ENCODE measurements around the gene ARID4A. TPM values are rescaled to one million over a fixed set of nuclear protein-coding genes. Genes with fewer than 3 reads are reported as not detected.
A peak's percentile ranks its signal among the peaks of the same experiment; 100 is the strongest.
"Not testable (repeated sequence)": the region's sequence is repeated elsewhere in the genome, so short reads cannot be mapped to it uniquely, and the experiment has no call there.

The ARID4A gene
- total RNA-seq, 1 experiment from 2014 or later: 37.9 TPM

- no peaks in the 10 kb centered on the region for H3K9me3 ChIP-seq (ENCODE audit: low read length)
- DNase-seq: no peak
- no peak overlapping the region for H3K9ac ChIP-seq (ENCODE audit: low read length)
- peaks cover 75% of the 10 kb centered on the region for H3K36me3 ChIP-seq (ENCODE audit: insufficient read depth, low read length)
- H3K79me2 ChIP-seq (ENCODE audit: low read length): peaks cover 49% of the 10 kb centered on the region
- H3K4me2 ChIP-seq (ENCODE audit: low read depth, low read length, poor library complexity, severe bottlenecking): no peak overlapping the region
- no peaks in the 10 kb centered on the region for H4K20me1 ChIP-seq (ENCODE audit: insufficient read depth, low read depth, low read length)
- H3K27ac ChIP-seq (ENCODE audit: low read length): no peak overlapping the region
- H3K4me1 ChIP-seq (ENCODE audit: low read length): peaks cover 22% of the 10 kb centered on the region
- no peak overlapping the region for H2AFZ ChIP-seq (ENCODE audit: low read length)
- H3K4me3 ChIP-seq (ENCODE audit: low read length): no peak overlapping the region
- H3K27me3 ChIP-seq (ENCODE audit: low read length): no peaks in the 10 kb centered on the region
- H3K9me2 ChIP-seq (replicated peaks; ENCODE audit: insufficient read depth, low read length): no peaks in the 10 kb centered on the region
These were observed 28.7 kb downstream of the ARID4A start for GRCh38 chr14:58327019-58327418.

- Histone ChIP-seq H3K4me1 (ENCODE audit: low read length) (peaks cover 22% of the 10 kb centered on the region), H3K79me2 (ENCODE audit: low read length) (peaks cover 65% of the 10 kb centered on the region), H2AFZ (ENCODE audit: low read length) (no peak overlapping the region), H3K9ac (ENCODE audit: low read length) (peak overlapping the region; percentile 11), H3K4me3 (ENCODE audit: low read length) (peak overlapping the region; percentile 35), H3K27me3 (ENCODE audit: low read length) (no peaks in the 10 kb centered on the region), H3K27ac (ENCODE audit: low read length) (peak overlapping the region; percentile 42), H3K9me2 (replicated peaks; ENCODE audit: insufficient read depth, low read length) (no peaks in the 10 kb centered on the region), H4K20me1 (ENCODE audit: insufficient read depth, low read depth, low read length) (no peaks in the 10 kb centered on the region), H3K36me3 (ENCODE audit: insufficient read depth, low read length) (peaks cover 66% of the 10 kb centered on the region), H3K4me2 (ENCODE audit: low read depth, low read length, poor library complexity, severe bottlenecking) (peak overlapping the region; percentile 48), H3K9me3 (ENCODE audit: low read length) (no peaks in the 10 kb centered on the region)
- DNase-seq: peak; percentile 97
These were observed 32.8 kb downstream of the ARID4A start for GRCh38 chr14:58331111-58331510.

- H3K36me3 ChIP-seq (ENCODE audit: insufficient read depth, low read length): peaks cover 58% of the 10 kb centered on the region
- no peak overlapping the region for H3K27ac ChIP-seq (ENCODE audit: low read length)
- DNase-seq: no peak
- no peaks in the 10 kb centered on the region for H4K20me1 ChIP-seq (ENCODE audit: insufficient read depth, low read depth, low read length)
- H2AFZ ChIP-seq (ENCODE audit: low read length): no peak overlapping the region
- H3K4me2 ChIP-seq (ENCODE audit: low read depth, low read length, poor library complexity, severe bottlenecking): no peak overlapping the region
- H3K27me3 ChIP-seq (ENCODE audit: low read length): no peaks in the 10 kb centered on the region
- H3K9me2 ChIP-seq (replicated peaks; ENCODE audit: insufficient read depth, low read length): no peaks in the 10 kb centered on the region
- no peaks in the 10 kb centered on the region for H3K9me3 ChIP-seq (ENCODE audit: low read length)
- no peak overlapping the region for H3K4me3 ChIP-seq (ENCODE audit: low read length)
- no peak overlapping the region for H3K9ac ChIP-seq (ENCODE audit: low read length)
- peaks cover 68% of the 10 kb centered on the region for H3K79me2 ChIP-seq (ENCODE audit: low read length)
- H3K4me1 ChIP-seq (ENCODE audit: low read length): peaks cover 22% of the 10 kb centered on the region
These were observed 34.2 kb downstream of the ARID4A start for GRCh38 chr14:58332561-58332960.

- not testable (repeated sequence) for H3K9me2 ChIP-seq (replicated peaks; ENCODE audit: insufficient read depth, low read length); H3K9ac ChIP-seq (ENCODE audit: low read length); H2AFZ ChIP-seq (ENCODE audit: low read length); H4K20me1 ChIP-seq (ENCODE audit: insufficient read depth, low read depth, low read length); DNase-seq; H3K27me3 ChIP-seq (ENCODE audit: low read length); H3K4me3 ChIP-seq (ENCODE audit: low read length); H3K4me2 ChIP-seq (ENCODE audit: low read depth, low read length, poor library complexity, severe bottlenecking); H3K27ac ChIP-seq (ENCODE audit: low read length); H3K9me3 ChIP-seq (ENCODE audit: low read length); H3K4me1 ChIP-seq (ENCODE audit: low read length)
- Histone ChIP-seq H3K79me2 (ENCODE audit: low read length) (peaks cover 54% of the 10 kb centered on the region), H3K36me3 (ENCODE audit: insufficient read depth, low read length) (peaks cover 23% of the 10 kb centered on the region)
These were observed 41.3 kb downstream of the ARID4A start for GRCh38 chr14:58339666-58340065.

- H3K9me2 ChIP-seq (replicated peaks; ENCODE audit: insufficient read depth, low read length): no peaks in the 10 kb centered on the region
- H3K4me2 ChIP-seq (ENCODE audit: low read depth, low read length, poor library complexity, severe bottlenecking): no peak overlapping the region
- peaks cover 43% of the 10 kb centered on the region for H3K79me2 ChIP-seq (ENCODE audit: low read length)
- peaks cover 30% of the 10 kb centered on the region; the same call in 1 of the 2 replicates for H3K36me3 ChIP-seq (ENCODE audit: insufficient read depth, low read length)
- H3K4me1 ChIP-seq (ENCODE audit: low read length): no peaks in the 10 kb centered on the region
- no peak overlapping the region for H3K4me3 ChIP-seq (ENCODE audit: low read length)
- no peaks in the 10 kb centered on the region for H4K20me1 ChIP-seq (ENCODE audit: insufficient read depth, low read depth, low read length)
- no peak overlapping the region for H3K27ac ChIP-seq (ENCODE audit: low read length)
- H3K9ac ChIP-seq (ENCODE audit: low read length): no peak overlapping the region
- H2AFZ ChIP-seq (ENCODE audit: low read length): no peak overlapping the region
- H3K27me3 ChIP-seq (ENCODE audit: low read length): no peaks in the 10 kb centered on the region
- no peaks in the 10 kb centered on the region for H3K9me3 ChIP-seq (ENCODE audit: low read length)
- DNase-seq: no peak
These were observed 42.9 kb downstream of the ARID4A start for GRCh38 chr14:58341152-58341748.

- peaks cover 38% of the 10 kb centered on the region; the same call in 1 of the 2 replicates for H3K36me3 ChIP-seq (ENCODE audit: insufficient read depth, low read length)
- not testable (repeated sequence) for H3K9me2 ChIP-seq (replicated peaks; ENCODE audit: insufficient read depth, low read length); H3K9me3 ChIP-seq (ENCODE audit: low read length); DNase-seq; H3K27ac ChIP-seq (ENCODE audit: low read length); H3K9ac ChIP-seq (ENCODE audit: low read length); H4K20me1 ChIP-seq (ENCODE audit: insufficient read depth, low read depth, low read length); H3K27me3 ChIP-seq (ENCODE audit: low read length); H3K4me3 ChIP-seq (ENCODE audit: low read length); H3K4me2 ChIP-seq (ENCODE audit: low read depth, low read length, poor library complexity, severe bottlenecking); H3K4me1 ChIP-seq (ENCODE audit: low read length); H2AFZ ChIP-seq (ENCODE audit: low read length)
- peaks cover 42% of the 10 kb centered on the region for H3K79me2 ChIP-seq (ENCODE audit: low read length)
These were observed 45.2 kb downstream of the ARID4A start for GRCh38 chr14:58343535-58343934.

GRCh38 chr14:58353516-58354299 lies 55.4 kb downstream of the ARID4A start:
- DNase-seq: no peak
- Histone ChIP-seq H3K9me2 (replicated peaks; ENCODE audit: insufficient read depth, low read length) (no peaks in the 10 kb centered on the region), H3K4me3 (ENCODE audit: low read length) (no peak overlapping the region), H3K9me3 (ENCODE audit: low read length) (no peaks in the 10 kb centered on the region), H2AFZ (ENCODE audit: low read length) (no peak overlapping the region), H3K27me3 (ENCODE audit: low read length) (no peaks in the 10 kb centered on the region), H4K20me1 (ENCODE audit: insufficient read depth, low read depth, low read length) (no peaks in the 10 kb centered on the region), H3K27ac (ENCODE audit: low read length) (no peak overlapping the region), H3K4me1 (ENCODE audit: low read length) (peaks cover 13% of the 10 kb centered on the region; the same call in 1 of the 2 replicates), H3K36me3 (ENCODE audit: insufficient read depth, low read length) (peaks cover 63% of the 10 kb centered on the region), H3K9ac (ENCODE audit: low read length) (no peak overlapping the region), H3K4me2 (ENCODE audit: low read depth, low read length, poor library complexity, severe bottlenecking) (peak overlapping the region; percentile 2), H3K79me2 (ENCODE audit: low read length) (peaks cover 33% of the 10 kb centered on the region)

GRCh38 chr14:58354808-58355207 lies 56.5 kb downstream of the ARID4A start:
- peaks cover 61% of the 10 kb centered on the region for H3K36me3 ChIP-seq (ENCODE audit: insufficient read depth, low read length)
- no peak overlapping the region for H3K4me3 ChIP-seq (ENCODE audit: low read length)
- no peak overlapping the region for H3K9ac ChIP-seq (ENCODE audit: low read length)
- no peak overlapping the region for H3K27ac ChIP-seq (ENCODE audit: low read length)
- DNase-seq: no peak
- H3K4me2 ChIP-seq (ENCODE audit: low read depth, low read length, poor library complexity, severe bottlenecking): no peak overlapping the region
- no peaks in the 10 kb centered on the region for H3K9me2 ChIP-seq (replicated peaks; ENCODE audit: insufficient read depth, low read length)
- H3K4me1 ChIP-seq (ENCODE audit: low read length): peaks cover 13% of the 10 kb centered on the region; the same call in 1 of the 2 replicates
- H3K27me3 ChIP-seq (ENCODE audit: low read length): no peaks in the 10 kb centered on the region
- no peak overlapping the region for H2AFZ ChIP-seq (ENCODE audit: low read length)
- no peaks in the 10 kb centered on the region for H4K20me1 ChIP-seq (ENCODE audit: insufficient read depth, low read depth, low read length)
- no peaks in the 10 kb centered on the region for H3K9me3 ChIP-seq (ENCODE audit: low read length)
- H3K79me2 ChIP-seq (ENCODE audit: low read length): peaks cover 36% of the 10 kb centered on the region

All from Karpas-422 (cell line).